Measurements from ENCODE around the gene PCDH9.

Gene PCDH9

GRCh38 chr13:67147342-67148133 lies 82.6 kb downstream of the PCDH9 start:
- Histone ChIP-seq H3K4me3 (ENCODE audit: low read length) (no peak overlapping the region), H3K27ac (ENCODE audit: low read depth, low read length) (no peak overlapping the region), H3K36me3 (ENCODE audit: control insufficient read depth, insufficient read depth, low read length) (no peaks in the 10 kb centered on the region), H3K9ac (ENCODE audit: low read length) (no peak overlapping the region), H3K4me1 (ENCODE audit: control insufficient read depth, insufficient read depth, low read length) (peaks cover 13% of the 10 kb centered on the region), H3K27me3 (ENCODE audit: control insufficient read depth, insufficient read depth, low read length) (no peaks in the 10 kb centered on the region)

GRCh38 chr13:67146523-67147130 lies 83.5 kb downstream of the PCDH9 start:
- Histone ChIP-seq H3K9ac (ENCODE audit: low read length) (no peak overlapping the region), H3K36me3 (ENCODE audit: control insufficient read depth, insufficient read depth, low read length) (no peaks in the 10 kb centered on the region), H3K4me1 (ENCODE audit: control insufficient read depth, insufficient read depth, low read length) (peaks cover 13% of the 10 kb centered on the region), H3K27ac (ENCODE audit: low read depth, low read length) (no peak overlapping the region), H3K4me3 (ENCODE audit: low read length) (no peak overlapping the region), H3K27me3 (ENCODE audit: control insufficient read depth, insufficient read depth, low read length) (no peaks in the 10 kb centered on the region)

- Histone ChIP-seq H3K4me3 (ENCODE audit: low read length) (no peak overlapping the region), H3K27me3 (ENCODE audit: control insufficient read depth, insufficient read depth, low read length) (no peaks in the 10 kb centered on the region), H3K27ac (ENCODE audit: low read depth, low read length) (no peak overlapping the region), H3K9ac (ENCODE audit: low read length) (no peak overlapping the region), H3K4me1 (ENCODE audit: control insufficient read depth, insufficient read depth, low read length) (peaks cover 13% of the 10 kb centered on the region), H3K36me3 (ENCODE audit: control insufficient read depth, insufficient read depth, low read length) (no peaks in the 10 kb centered on the region)
Measured at GRCh38 chr13:67145950-67146349, 84.2 kb downstream of the PCDH9 start.

GRCh38 chr13:67143544-67144115 lies 86.5 kb downstream of the PCDH9 start:
- no peak overlapping the region for H3K4me3 ChIP-seq (ENCODE audit: low read length)
- no peak overlapping the region for H3K9ac ChIP-seq (ENCODE audit: low read length)
- no peaks in the 10 kb centered on the region for H3K27me3 ChIP-seq (ENCODE audit: control insufficient read depth, insufficient read depth, low read length)
- peaks cover 13% of the 10 kb centered on the region for H3K4me1 ChIP-seq (ENCODE audit: control insufficient read depth, insufficient read depth, low read length)
- H3K36me3 ChIP-seq (ENCODE audit: control insufficient read depth, insufficient read depth, low read length): no peaks in the 10 kb centered on the region
- H3K27ac ChIP-seq (ENCODE audit: low read depth, low read length): no peak overlapping the region

- Histone ChIP-seq H3K27ac (ENCODE audit: low read depth, low read length) (no peak overlapping the region), H3K36me3 (ENCODE audit: control insufficient read depth, insufficient read depth, low read length) (no peaks in the 10 kb centered on the region), H3K4me3 (ENCODE audit: low read length) (no peak overlapping the region), H3K27me3 (ENCODE audit: control insufficient read depth, insufficient read depth, low read length) (no peaks in the 10 kb centered on the region), H3K4me1 (ENCODE audit: control insufficient read depth, insufficient read depth, low read length) (no peaks in the 10 kb centered on the region), H3K9ac (ENCODE audit: low read length) (no peak overlapping the region)
Measured at GRCh38 chr13:67140006-67140405, 90.1 kb downstream of the PCDH9 start.

- no peak overlapping the region for H3K27ac ChIP-seq (ENCODE audit: low read depth, low read length)
- no peak overlapping the region for H3K4me3 ChIP-seq (ENCODE audit: low read length)
Measured at GRCh38 chr13:67139551-67139950, 90.6 kb downstream of the PCDH9 start.

GRCh38 chr13:67138970-67139369 lies 91.2 kb downstream of the PCDH9 start:
- Histone ChIP-seq H3K9ac (ENCODE audit: low read length) (no peak overlapping the region), H3K27me3 (ENCODE audit: control insufficient read depth, insufficient read depth, low read length) (no peaks in the 10 kb centered on the region), H3K4me3 (ENCODE audit: low read length) (no peak overlapping the region), H3K4me1 (ENCODE audit: control insufficient read depth, insufficient read depth, low read length) (peaks cover 3% of the 10 kb centered on the region), H3K27ac (ENCODE audit: low read depth, low read length) (no peak overlapping the region), H3K36me3 (ENCODE audit: control insufficient read depth, insufficient read depth, low read length) (no peaks in the 10 kb centered on the region)

More at GRCh38 chr13:67139551-67139950, 90.6 kb downstream of the PCDH9 start:
- Histone ChIP-seq H3K4me1 (ENCODE audit: control insufficient read depth, insufficient read depth, low read length) (no peaks in the 10 kb centered on the region), H3K36me3 (ENCODE audit: control insufficient read depth, insufficient read depth, low read length) (no peaks in the 10 kb centered on the region), H3K9ac (ENCODE audit: low read length) (no peak overlapping the region), H3K27me3 (ENCODE audit: control insufficient read depth, insufficient read depth, low read length) (no peaks in the 10 kb centered on the region)

- H3K4me1 ChIP-seq (ENCODE audit: control insufficient read depth, insufficient read depth, low read length): peaks cover 4% of the 10 kb centered on the region
- no peak overlapping the region for H3K9ac ChIP-seq (ENCODE audit: low read length)
- no peak overlapping the region for H3K27ac ChIP-seq (ENCODE audit: low read depth, low read length)
- H3K36me3 ChIP-seq (ENCODE audit: control insufficient read depth, insufficient read depth, low read length): no peaks in the 10 kb centered on the region
- H3K27me3 ChIP-seq (ENCODE audit: control insufficient read depth, insufficient read depth, low read length): no peaks in the 10 kb centered on the region
- H3K4me3 ChIP-seq (ENCODE audit: low read length): no peak overlapping the region
Measured at GRCh38 chr13:67137044-67137735, 92.9 kb downstream of the PCDH9 start.

- no peaks in the 10 kb centered on the region for H3K36me3 ChIP-seq (ENCODE audit: control insufficient read depth, insufficient read depth, low read length)
- H3K27me3 ChIP-seq (ENCODE audit: control insufficient read depth, insufficient read depth, low read length): no peaks in the 10 kb centered on the region
- H3K4me3 ChIP-seq (ENCODE audit: low read length): no peak overlapping the region
- no peak overlapping the region for H3K27ac ChIP-seq (ENCODE audit: low read depth, low read length)
- peaks cover 4% of the 10 kb centered on the region for H3K4me1 ChIP-seq (ENCODE audit: control insufficient read depth, insufficient read depth, low read length)
- H3K9ac ChIP-seq (ENCODE audit: low read length): no peak overlapping the region
Measured at GRCh38 chr13:67136157-67136556, 94.0 kb downstream of the PCDH9 start.

GRCh38 chr13:67135356-67135755 lies 94.8 kb downstream of the PCDH9 start:
- Histone ChIP-seq H3K4me3 (ENCODE audit: low read length) (no peak overlapping the region), H3K4me1 (ENCODE audit: control insufficient read depth, insufficient read depth, low read length) (peaks cover 4% of the 10 kb centered on the region), H3K36me3 (ENCODE audit: control insufficient read depth, insufficient read depth, low read length) (no peaks in the 10 kb centered on the region), H3K27ac (ENCODE audit: low read depth, low read length) (no peak overlapping the region), H3K9ac (ENCODE audit: low read length) (no peak overlapping the region), H3K27me3 (ENCODE audit: control insufficient read depth, insufficient read depth, low read length) (no peaks in the 10 kb centered on the region)

GRCh38 chr13:67134417-67135129 lies 95.6 kb downstream of the PCDH9 start:
- Histone ChIP-seq H3K36me3 (ENCODE audit: control insufficient read depth, insufficient read depth, low read length) (no peaks in the 10 kb centered on the region), H3K4me1 (ENCODE audit: control insufficient read depth, insufficient read depth, low read length) (peaks cover 4% of the 10 kb centered on the region), H3K4me3 (ENCODE audit: low read length) (no peak overlapping the region), H3K27me3 (ENCODE audit: control insufficient read depth, insufficient read depth, low read length) (no peaks in the 10 kb centered on the region), H3K27ac (ENCODE audit: low read depth, low read length) (no peak overlapping the region), H3K9ac (ENCODE audit: low read length) (no peak overlapping the region)

- H3K4me1 ChIP-seq (ENCODE audit: control insufficient read depth, insufficient read depth, low read length): peaks cover 4% of the 10 kb centered on the region
- H3K27me3 ChIP-seq (ENCODE audit: control insufficient read depth, insufficient read depth, low read length): no peaks in the 10 kb centered on the region
- no peaks in the 10 kb centered on the region for H3K36me3 ChIP-seq (ENCODE audit: control insufficient read depth, insufficient read depth, low read length)
- H3K4me3 ChIP-seq (ENCODE audit: low read length): no peak overlapping the region
- H3K9ac ChIP-seq (ENCODE audit: low read length): no peak overlapping the region
- H3K27ac ChIP-seq (ENCODE audit: low read depth, low read length): no peak overlapping the region
Measured at GRCh38 chr13:67133476-67133875, 96.7 kb downstream of the PCDH9 start.
